ENCODE results near the gene IDNK. TPM values are rescaled to one million over a fixed set of nuclear protein-coding genes. Genes with fewer than 3 reads are reported as not detected.

Gene IDNK
- polyA plus RNA-seq, 1 of the 3 experiments (the other 2 are of a cell fraction): 4.2 TPM

- no peak overlapping the region for H3K9ac ChIP-seq
- H3K4me1 ChIP-seq (ENCODE audit: control insufficient read depth in 1 of 2, insufficient read depth in 2 of 2, low read depth in 1 of 2, low read length in 1 of 2): peaks cover 0 to 3% of the 10 kb centered on the region in 2 experiments; a peak in 2 of 4 replicates
- no peaks in the 10 kb centered on the region for H3F3A ChIP-seq (replicated peaks; ENCODE audit: insufficient read depth)
- no peak overlapping the region for H2AFZ ChIP-seq (ENCODE audit: low read depth)
- H3K4me2 ChIP-seq: no peak overlapping the region
- no peaks in the 10 kb centered on the region for H3K9me3 ChIP-seq
- DNase-seq: no peak
- no peak overlapping the region for H3K4me3 ChIP-seq (ENCODE audit: low read depth in 2 of 2, low read length in 1 of 2)
- CTCF ChIA-PET: interaction anchor here (1.2 to 1.5 kb wide), 3 partner anchors 22 to 308 kb away, joined by 4 to 5 read pairs (median 4); no protein-coding TSS in a partner anchor
- H3K27me3 ChIP-seq (ENCODE audit: insufficient read depth): no peaks in the 10 kb centered on the region
- no peaks in the 10 kb centered on the region for H3K9me2 ChIP-seq
- H3K36me3 ChIP-seq (replicated peaks in 1 of 2; ENCODE audit: control insufficient read depth in 1 of 2, insufficient read depth in 2 of 2, low read length in 1 of 2): peaks cover 8 to 10% of the 10 kb centered on the region in 2 experiments
- WGBS (ENCODE audit: low lambda C conversion rate): 83% methylated on average over 4 of the region's 4 CpGs
- no peaks in the 10 kb centered on the region for H3K79me2 ChIP-seq (ENCODE audit: insufficient read depth)
- H3K27ac ChIP-seq (ENCODE audit: low read depth in 2 of 2, low read length in 1 of 2): no peak overlapping the region
- TF ChIP-seq MXI1 (IDR thresholded peaks at IDR 0.05; ENCODE audit: low read depth, low read length): no peak
- TF ChIP-seq YY1 (IDR thresholded peaks at IDR 0.05; ENCODE audit: low read depth): no peak
- TF ChIP-seq TEAD4 (IDR thresholded peaks at IDR 0.05; ENCODE audit: borderline replicate concordance, insufficient read depth): no peak
- no peak for TF ChIP-seq POLR2AphosphoS5 (IDR thresholded peaks at IDR 0.05; ENCODE audit: low read depth, low read length)
- no peak for TF ChIP-seq TCF12 (IDR thresholded peaks at IDR 0.05)
- TF ChIP-seq RFX5 (IDR thresholded peaks at IDR 0.05; ENCODE audit: low read length): no peak
- TF ChIP-seq GATA2 (CRISPR knock-in tag; IDR thresholded peaks at IDR 0.05): no peak
- no peak for TF ChIP-seq FOSL2 (IDR thresholded peaks at IDR 0.05; ENCODE audit: borderline replicate concordance, low read depth)
- TF ChIP-seq, protein P1, sequence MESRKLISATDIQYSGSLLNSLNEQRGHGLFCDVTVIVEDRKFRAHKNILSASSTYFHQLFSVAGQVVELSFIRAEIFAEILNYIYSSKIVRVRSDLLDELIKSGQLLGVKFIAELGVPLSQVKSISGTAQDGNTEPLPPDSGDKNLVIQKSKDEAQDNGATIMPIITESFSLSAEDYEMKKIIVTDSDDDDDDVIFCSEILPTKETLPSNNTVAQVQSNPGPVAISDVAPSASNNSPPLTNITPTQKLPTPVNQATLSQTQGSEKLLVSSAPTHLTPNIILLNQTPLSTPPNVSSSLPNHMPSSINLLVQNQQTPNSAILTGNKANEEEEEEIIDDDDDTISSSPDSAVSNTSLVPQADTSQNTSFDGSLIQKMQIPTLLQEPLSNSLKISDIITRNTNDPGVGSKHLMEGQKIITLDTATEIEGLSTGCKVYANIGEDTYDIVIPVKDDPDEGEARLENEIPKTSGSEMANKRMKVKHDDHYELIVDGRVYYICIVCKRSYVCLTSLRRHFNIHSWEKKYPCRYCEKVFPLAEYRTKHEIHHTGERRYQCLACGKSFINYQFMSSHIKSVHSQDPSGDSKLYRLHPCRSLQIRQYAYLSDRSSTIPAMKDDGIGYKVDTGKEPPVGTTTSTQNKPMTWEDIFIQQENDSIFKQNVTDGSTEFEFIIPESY (IDR thresholded peaks at IDR 0.05; ENCODE audit: borderline replicate concordance, low read depth): no peak
- TF ChIP-seq NRF1 (IDR thresholded peaks at IDR 0.05; ENCODE audit: low read depth, low read length): no peak
- no peak for TF ChIP-seq RAD21 (IDR thresholded peaks at IDR 0.05; ENCODE audit: low read length)
- POLR2A ChIA-PET: interaction anchor here (1.0 kb wide), 1 partner anchor 12 kb away, joined by 3 read pairs; no protein-coding TSS in a partner anchor
- no peaks in the 10 kb centered on the region for H4K20me1 ChIP-seq (ENCODE audit: insufficient read depth)
Observed at GRCh38 chr9:83642793-83643192, 19.9 kb downstream of the IDNK start.

GRCh38 chr9:83646500-83647239, 23.7 kb downstream of the IDNK start:
- H3K79me2 ChIP-seq (ENCODE audit: insufficient read depth): no peaks in the 10 kb centered on the region
- TF ChIP-seq, protein P2, sequence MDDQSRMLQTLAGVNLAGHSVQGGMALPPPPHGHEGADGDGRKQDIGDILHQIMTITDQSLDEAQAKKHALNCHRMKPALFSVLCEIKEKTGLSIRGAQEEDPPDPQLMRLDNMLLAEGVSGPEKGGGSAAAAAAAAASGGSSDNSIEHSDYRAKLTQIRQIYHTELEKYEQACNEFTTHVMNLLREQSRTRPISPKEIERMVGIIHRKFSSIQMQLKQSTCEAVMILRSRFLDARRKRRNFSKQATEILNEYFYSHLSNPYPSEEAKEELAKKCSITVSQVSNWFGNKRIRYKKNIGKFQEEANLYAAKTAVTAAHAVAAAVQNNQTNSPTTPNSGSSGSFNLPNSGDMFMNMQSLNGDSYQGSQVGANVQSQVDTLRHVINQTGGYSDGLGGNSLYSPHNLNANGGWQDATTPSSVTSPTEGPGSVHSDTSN (IDR thresholded peaks at IDR 0.05): no peak
- TF ChIP-seq TAF1 (IDR thresholded peaks at IDR 0.05; ENCODE audit: borderline replicate concordance, low read depth, low read length) (no peak), MAX (IDR thresholded peaks at IDR 0.05; ENCODE audit: low read depth) (no peak), TCF12 (IDR thresholded peaks at IDR 0.05) (no peak), NRF1 (IDR thresholded peaks at IDR 0.05; ENCODE audit: low read depth, low read length) (no peak), EP300 (IDR thresholded peaks at IDR 0.05; ENCODE audit: borderline replicate concordance in 1 of 2, low read depth in 1 of 2, low read length in 1 of 2) (no peak), MXI1 (IDR thresholded peaks at IDR 0.05; ENCODE audit: low read depth, low read length) (no peak), GABPA (IDR thresholded peaks at IDR 0.05; ENCODE audit: low read depth) (no peak)
- TF ChIP-seq, protein P3, sequence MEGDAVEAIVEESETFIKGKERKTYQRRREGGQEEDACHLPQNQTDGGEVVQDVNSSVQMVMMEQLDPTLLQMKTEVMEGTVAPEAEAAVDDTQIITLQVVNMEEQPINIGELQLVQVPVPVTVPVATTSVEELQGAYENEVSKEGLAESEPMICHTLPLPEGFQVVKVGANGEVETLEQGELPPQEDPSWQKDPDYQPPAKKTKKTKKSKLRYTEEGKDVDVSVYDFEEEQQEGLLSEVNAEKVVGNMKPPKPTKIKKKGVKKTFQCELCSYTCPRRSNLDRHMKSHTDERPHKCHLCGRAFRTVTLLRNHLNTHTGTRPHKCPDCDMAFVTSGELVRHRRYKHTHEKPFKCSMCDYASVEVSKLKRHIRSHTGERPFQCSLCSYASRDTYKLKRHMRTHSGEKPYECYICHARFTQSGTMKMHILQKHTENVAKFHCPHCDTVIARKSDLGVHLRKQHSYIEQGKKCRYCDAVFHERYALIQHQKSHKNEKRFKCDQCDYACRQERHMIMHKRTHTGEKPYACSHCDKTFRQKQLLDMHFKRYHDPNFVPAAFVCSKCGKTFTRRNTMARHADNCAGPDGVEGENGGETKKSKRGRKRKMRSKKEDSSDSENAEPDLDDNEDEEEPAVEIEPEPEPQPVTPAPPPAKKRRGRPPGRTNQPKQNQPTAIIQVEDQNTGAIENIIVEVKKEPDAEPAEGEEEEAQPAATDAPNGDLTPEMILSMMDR (IDR thresholded peaks at IDR 0.05): no peak
- H3K36me3 ChIP-seq (replicated peaks in 1 of 2; ENCODE audit: control insufficient read depth in 1 of 2, insufficient read depth in 2 of 2, low read length in 1 of 2): peaks cover 15 to 19% of the 10 kb centered on the region in 2 experiments
- H3K4me3 ChIP-seq (ENCODE audit: low read depth in 2 of 2, low read length in 1 of 2): no peak overlapping the region
- H3K9me2 ChIP-seq: no peaks in the 10 kb centered on the region
- H3K27me3 ChIP-seq (ENCODE audit: insufficient read depth): no peaks in the 10 kb centered on the region
- H3K4me1 ChIP-seq (ENCODE audit: control insufficient read depth in 1 of 2, insufficient read depth in 2 of 2, low read depth in 1 of 2, low read length in 1 of 2): peaks cover 0 to 16% of the 10 kb centered on the region in 2 experiments; a peak in 3 of 4 replicates
- DNase-seq: no peak
- no peaks in the 10 kb centered on the region for H3F3A ChIP-seq (replicated peaks; ENCODE audit: insufficient read depth)
- no peak overlapping the region for H3K27ac ChIP-seq (ENCODE audit: low read depth in 2 of 2, low read length in 1 of 2)
- 94% methylated on average over 7 of the region's 8 CpGs for WGBS (ENCODE audit: low lambda C conversion rate)
- CTCF ChIA-PET: interaction anchor here (0.7 to 1.3 kb wide), 3 partner anchors 10 to 26 kb away, joined by 3 read pairs; no protein-coding TSS in a partner anchor
- H3K4me2 ChIP-seq: no peak overlapping the region
- H3K9me3 ChIP-seq: no peaks in the 10 kb centered on the region
- H4K20me1 ChIP-seq (ENCODE audit: insufficient read depth): no peaks in the 10 kb centered on the region
- POLR2A ChIA-PET: interaction anchor here (0.7 kb wide), 1 partner anchor 23 kb away, joined by 3 read pairs; no protein-coding TSS in a partner anchor
- H2AFZ ChIP-seq (ENCODE audit: low read depth): no peak overlapping the region
- H3K9ac ChIP-seq: no peak overlapping the region

All from SK-N-SH (cell line).